Measurements from ENCODE around the gene STX11. TPM values are rescaled to one million over a fixed set of nuclear protein-coding genes. Genes with fewer than 3 reads are reported as not detected.

The STX11 gene
- total RNA-seq, 1 donor from 2014 or later: not detected

- Mint-ChIP-seq H3K4me3 (no peak overlapping the region), H3K9me3 (peaks cover 3% of the 10 kb centered on the region), H3K4me1 (no peaks in the 10 kb centered on the region), H3K27me3 (ENCODE audit: low read depth) (no peaks in the 10 kb centered on the region), H3K27ac (ENCODE audit: unreplicated experiment) (no peak overlapping the region), H3K36me3 (ENCODE audit: low read depth) (no peaks in the 10 kb centered on the region)
- no peak for DNase-seq (ENCODE audit: low read depth, low spot score)
- no peak for TF ChIP-seq CTCF (conservative IDR thresholded peaks at IDR 0.05)
Measured at GRCh38 chr6:144186817-144187625, 36.7 kb downstream of the STX11 start.

- H3K4me3 Mint-ChIP-seq: no peak overlapping the region
- H3K27ac Mint-ChIP-seq (ENCODE audit: unreplicated experiment): no peak overlapping the region
- DNase-seq (ENCODE audit: low read depth, low spot score): no peak
- no peaks in the 10 kb centered on the region for H3K36me3 Mint-ChIP-seq (ENCODE audit: low read depth)
- peaks cover 5% of the 10 kb centered on the region for H3K4me1 Mint-ChIP-seq
- H3K27me3 Mint-ChIP-seq (ENCODE audit: low read depth): no peaks in the 10 kb centered on the region
- TF ChIP-seq CTCF (conservative IDR thresholded peaks at IDR 0.05): no peak
- no peaks in the 10 kb centered on the region for H3K9me3 Mint-ChIP-seq
Measured at GRCh38 chr6:144189351-144189750, 39.0 kb downstream of the STX11 start.

- Mint-ChIP-seq H3K4me1 (peaks cover 6% of the 10 kb centered on the region), H3K27me3 (ENCODE audit: low read depth) (no peaks in the 10 kb centered on the region), H3K9me3 (no peaks in the 10 kb centered on the region), H3K4me3 (no peak overlapping the region), H3K36me3 (ENCODE audit: low read depth) (no peaks in the 10 kb centered on the region), H3K27ac (ENCODE audit: unreplicated experiment) (no peak overlapping the region)
- DNase-seq (ENCODE audit: low read depth, low spot score): no peak
- no peak for TF ChIP-seq CTCF (conservative IDR thresholded peaks at IDR 0.05)
Measured at GRCh38 chr6:144190080-144190479, 39.8 kb downstream of the STX11 start.

GRCh38 chr6:144190593-144190992 is 40.3 kb downstream of the STX11 start:
- TF ChIP-seq CTCF (conservative IDR thresholded peaks at IDR 0.05): no peak
- peaks cover 6% of the 10 kb centered on the region for H3K4me1 Mint-ChIP-seq

GRCh38 chr6:144193181-144193580 is 42.9 kb downstream of the STX11 start:
- H3K4me3 Mint-ChIP-seq: no peak overlapping the region
- H3K9me3 Mint-ChIP-seq: no peaks in the 10 kb centered on the region
- H3K36me3 Mint-ChIP-seq (ENCODE audit: low read depth): no peaks in the 10 kb centered on the region
- DNase-seq (ENCODE audit: low read depth, low spot score): no peak
- H3K27me3 Mint-ChIP-seq (ENCODE audit: low read depth): no peaks in the 10 kb centered on the region
- H3K4me1 Mint-ChIP-seq: peaks cover 6% of the 10 kb centered on the region
- no peak overlapping the region for H3K27ac Mint-ChIP-seq (ENCODE audit: unreplicated experiment)
- no peak for TF ChIP-seq CTCF (conservative IDR thresholded peaks at IDR 0.05)

More at GRCh38 chr6:144190593-144190992, 40.3 kb downstream of the STX11 start:
- Mint-ChIP-seq H3K9me3 (no peaks in the 10 kb centered on the region), H3K4me3 (no peak overlapping the region), H3K36me3 (ENCODE audit: low read depth) (no peaks in the 10 kb centered on the region), H3K27ac (ENCODE audit: unreplicated experiment) (no peak overlapping the region), H3K27me3 (ENCODE audit: low read depth) (no peaks in the 10 kb centered on the region)
- DNase-seq (ENCODE audit: low read depth, low spot score): no peak

Data from neural crest cell (in vitro differentiated cells).